ENCODE measurements around the gene DNAL1.

DNA sequence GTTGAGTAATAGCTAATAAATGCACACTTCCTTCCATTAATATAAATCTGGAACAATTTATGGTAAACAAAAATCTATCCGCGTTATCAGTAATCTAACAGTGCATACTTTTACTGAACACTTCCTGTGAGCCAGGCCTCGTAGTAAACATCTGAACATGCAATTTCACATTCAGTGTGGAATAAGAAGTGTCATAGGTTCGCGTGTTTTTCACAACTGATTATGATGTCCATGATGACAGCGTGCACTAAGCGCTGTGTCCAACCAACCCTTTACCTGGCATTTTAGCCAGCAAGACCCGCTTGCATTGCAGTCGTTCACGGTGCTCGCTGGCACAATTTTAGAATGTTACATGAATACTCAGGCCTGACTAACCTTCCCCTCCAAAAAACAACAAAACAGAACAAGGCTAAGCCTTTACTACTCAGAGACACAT lies 67.3 kb downstream of the DNAL1 start:
- TF ChIP-seq, protein P1, sequence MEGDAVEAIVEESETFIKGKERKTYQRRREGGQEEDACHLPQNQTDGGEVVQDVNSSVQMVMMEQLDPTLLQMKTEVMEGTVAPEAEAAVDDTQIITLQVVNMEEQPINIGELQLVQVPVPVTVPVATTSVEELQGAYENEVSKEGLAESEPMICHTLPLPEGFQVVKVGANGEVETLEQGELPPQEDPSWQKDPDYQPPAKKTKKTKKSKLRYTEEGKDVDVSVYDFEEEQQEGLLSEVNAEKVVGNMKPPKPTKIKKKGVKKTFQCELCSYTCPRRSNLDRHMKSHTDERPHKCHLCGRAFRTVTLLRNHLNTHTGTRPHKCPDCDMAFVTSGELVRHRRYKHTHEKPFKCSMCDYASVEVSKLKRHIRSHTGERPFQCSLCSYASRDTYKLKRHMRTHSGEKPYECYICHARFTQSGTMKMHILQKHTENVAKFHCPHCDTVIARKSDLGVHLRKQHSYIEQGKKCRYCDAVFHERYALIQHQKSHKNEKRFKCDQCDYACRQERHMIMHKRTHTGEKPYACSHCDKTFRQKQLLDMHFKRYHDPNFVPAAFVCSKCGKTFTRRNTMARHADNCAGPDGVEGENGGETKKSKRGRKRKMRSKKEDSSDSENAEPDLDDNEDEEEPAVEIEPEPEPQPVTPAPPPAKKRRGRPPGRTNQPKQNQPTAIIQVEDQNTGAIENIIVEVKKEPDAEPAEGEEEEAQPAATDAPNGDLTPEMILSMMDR (IDR thresholded peaks at IDR 0.05; ENCODE audit: borderline replicate concordance, extremely low read depth, low read length, poor library complexity, severe bottlenecking), result no peak
- TF ChIP-seq EZH2 (IDR thresholded peaks at IDR 0.05; ENCODE audit: borderline replicate concordance, low read depth, low read length, severe bottlenecking), result no peak
